Measurements from ENCODE around the gene UNC5A. TPM values are rescaled to one million over a fixed set of nuclear protein-coding genes. Genes with fewer than 3 reads are reported as not detected.

Gene UNC5A
- total RNA-seq, 1 donor from 2014 or later: 2.8 TPM

DNA sequence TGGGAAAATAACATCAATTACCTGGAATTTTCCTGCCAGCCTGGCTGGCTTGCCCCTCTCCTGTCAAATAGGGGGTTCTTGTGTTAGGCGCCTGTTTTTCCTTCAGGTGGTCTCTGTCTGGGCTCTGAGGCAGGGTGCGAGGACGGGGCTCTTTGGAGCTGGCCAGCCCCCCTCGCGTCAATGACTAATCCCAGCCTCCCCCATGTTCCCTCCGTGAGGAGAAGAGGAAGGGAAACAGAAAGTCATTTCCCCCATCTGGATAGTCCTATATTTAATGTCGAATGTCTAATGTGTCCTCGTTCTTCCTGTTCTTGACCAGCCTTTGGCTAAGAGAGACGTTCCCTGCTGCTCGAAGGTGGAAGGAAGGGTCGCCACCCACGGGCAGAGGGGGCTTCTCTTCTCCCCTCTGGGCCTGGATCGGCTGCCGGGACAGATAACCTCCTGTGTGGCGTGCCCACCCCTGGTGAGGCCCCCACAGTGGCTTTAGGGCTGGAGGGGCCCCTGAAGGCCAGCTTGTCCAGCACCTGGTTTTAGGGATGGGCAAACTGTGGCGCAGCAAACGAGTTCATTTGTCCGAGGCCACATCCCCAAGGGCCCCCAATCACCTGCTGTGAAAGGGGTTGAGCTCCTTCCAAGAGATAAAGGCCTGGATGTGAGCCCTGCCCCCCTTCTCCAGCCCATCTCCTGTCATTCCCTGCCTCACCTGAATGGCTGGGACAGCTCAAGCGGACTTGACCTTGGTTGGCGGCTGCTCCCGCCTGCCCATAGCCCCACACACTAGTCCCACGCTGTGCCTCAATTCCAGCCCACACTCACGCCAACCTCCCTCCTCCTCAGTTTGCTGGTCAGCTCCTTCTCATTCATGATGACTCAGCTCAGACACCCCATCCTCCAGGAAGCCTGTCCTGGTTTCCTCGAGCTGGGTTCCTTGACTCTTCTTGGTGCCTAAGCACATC is 35.9 kb upstream of the UNC5A start:
- H3K27ac Mint-ChIP-seq: no peak overlapping the region
- H3K36me3 Mint-ChIP-seq (ENCODE audit: insufficient read depth): no peaks in the 10 kb centered on the region
- no peak overlapping the region for H3K4me3 Mint-ChIP-seq (ENCODE audit: low read depth)
- DNase-seq (ENCODE audit: low spot score, unreplicated experiment): no peak
- H3K4me1 Mint-ChIP-seq (ENCODE audit: low read depth): no peaks in the 10 kb centered on the region
- H3K27me3 Mint-ChIP-seq: peaks cover 44% of the 10 kb centered on the region
- TF ChIP-seq, protein P1, sequence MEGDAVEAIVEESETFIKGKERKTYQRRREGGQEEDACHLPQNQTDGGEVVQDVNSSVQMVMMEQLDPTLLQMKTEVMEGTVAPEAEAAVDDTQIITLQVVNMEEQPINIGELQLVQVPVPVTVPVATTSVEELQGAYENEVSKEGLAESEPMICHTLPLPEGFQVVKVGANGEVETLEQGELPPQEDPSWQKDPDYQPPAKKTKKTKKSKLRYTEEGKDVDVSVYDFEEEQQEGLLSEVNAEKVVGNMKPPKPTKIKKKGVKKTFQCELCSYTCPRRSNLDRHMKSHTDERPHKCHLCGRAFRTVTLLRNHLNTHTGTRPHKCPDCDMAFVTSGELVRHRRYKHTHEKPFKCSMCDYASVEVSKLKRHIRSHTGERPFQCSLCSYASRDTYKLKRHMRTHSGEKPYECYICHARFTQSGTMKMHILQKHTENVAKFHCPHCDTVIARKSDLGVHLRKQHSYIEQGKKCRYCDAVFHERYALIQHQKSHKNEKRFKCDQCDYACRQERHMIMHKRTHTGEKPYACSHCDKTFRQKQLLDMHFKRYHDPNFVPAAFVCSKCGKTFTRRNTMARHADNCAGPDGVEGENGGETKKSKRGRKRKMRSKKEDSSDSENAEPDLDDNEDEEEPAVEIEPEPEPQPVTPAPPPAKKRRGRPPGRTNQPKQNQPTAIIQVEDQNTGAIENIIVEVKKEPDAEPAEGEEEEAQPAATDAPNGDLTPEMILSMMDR (IDR thresholded peaks at IDR 0.05; ENCODE audit: unreplicated experiment): no peak
- no peaks in the 10 kb centered on the region for H3K9me3 Mint-ChIP-seq (ENCODE audit: low read depth)

DNA sequence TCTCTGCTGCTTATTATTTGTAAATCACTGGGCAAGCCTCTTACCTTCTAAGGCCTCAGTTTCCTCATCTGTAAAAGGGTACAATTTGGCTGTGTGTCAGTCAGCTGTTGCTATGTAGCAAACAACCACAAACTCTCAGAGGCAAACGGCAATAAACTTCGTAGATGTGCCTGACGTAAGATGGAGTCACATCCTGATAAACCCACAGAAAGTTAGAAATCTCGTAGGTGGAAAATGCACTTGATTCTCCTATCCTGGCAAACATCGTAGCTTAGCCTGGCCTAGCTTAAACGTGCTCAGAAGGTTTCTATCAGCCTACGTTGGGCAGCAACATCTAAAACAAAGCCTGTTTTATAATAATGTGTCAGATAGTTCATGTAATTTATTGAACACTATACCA is 35.0 kb upstream of the UNC5A start:
- no peak for DNase-seq (ENCODE audit: low spot score, unreplicated experiment)
- no peak overlapping the region for H3K4me3 Mint-ChIP-seq (ENCODE audit: low read depth)
- no peaks in the 10 kb centered on the region for H3K4me1 Mint-ChIP-seq (ENCODE audit: low read depth)
- no peaks in the 10 kb centered on the region for H3K36me3 Mint-ChIP-seq (ENCODE audit: insufficient read depth)
- H3K27me3 Mint-ChIP-seq: peaks cover 51% of the 10 kb centered on the region
- no peak overlapping the region for H3K27ac Mint-ChIP-seq
- TF ChIP-seq, protein P1 (IDR thresholded peaks at IDR 0.05; ENCODE audit: unreplicated experiment): no peak
- no peaks in the 10 kb centered on the region for H3K9me3 Mint-ChIP-seq (ENCODE audit: low read depth)

DNA sequence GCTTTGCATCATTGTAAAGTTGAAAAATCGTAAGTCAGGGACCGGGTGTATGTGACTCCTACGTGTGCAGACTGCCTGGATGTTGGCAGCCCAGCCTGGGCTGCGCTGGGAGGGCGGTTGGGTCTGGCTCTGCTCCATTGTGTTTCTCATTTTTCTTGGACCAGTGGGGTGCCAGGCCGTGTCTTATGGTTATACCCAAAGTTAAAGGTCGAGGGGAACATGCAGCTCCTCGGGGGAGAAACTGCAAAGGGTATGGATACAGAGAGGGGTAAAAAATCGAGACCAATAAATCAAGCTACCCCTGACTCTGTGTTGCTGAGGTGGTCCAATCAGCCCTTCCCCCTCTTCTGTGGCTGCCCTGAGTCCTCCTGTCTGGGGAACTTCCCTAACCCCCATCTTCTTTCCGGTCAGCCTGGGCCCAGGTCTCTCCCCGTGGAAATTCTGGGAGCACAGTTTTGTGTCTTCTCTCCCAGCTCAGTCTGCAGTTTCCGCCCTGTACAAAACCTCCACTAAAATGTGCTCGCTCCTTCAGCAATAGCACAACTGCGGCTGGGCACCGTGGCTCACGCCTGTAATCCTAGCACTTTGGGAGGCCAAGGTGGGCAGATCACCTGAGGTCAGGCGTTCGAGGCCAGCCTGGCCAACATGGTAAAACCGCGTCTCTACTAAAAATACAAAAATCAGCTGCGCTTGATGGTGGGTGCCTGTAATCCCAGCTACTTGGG is 34.1 kb upstream of the UNC5A start:
- H3K27ac Mint-ChIP-seq: no peak overlapping the region
- TF ChIP-seq, protein P1 (IDR thresholded peaks at IDR 0.05; ENCODE audit: unreplicated experiment): no peak

DNA sequence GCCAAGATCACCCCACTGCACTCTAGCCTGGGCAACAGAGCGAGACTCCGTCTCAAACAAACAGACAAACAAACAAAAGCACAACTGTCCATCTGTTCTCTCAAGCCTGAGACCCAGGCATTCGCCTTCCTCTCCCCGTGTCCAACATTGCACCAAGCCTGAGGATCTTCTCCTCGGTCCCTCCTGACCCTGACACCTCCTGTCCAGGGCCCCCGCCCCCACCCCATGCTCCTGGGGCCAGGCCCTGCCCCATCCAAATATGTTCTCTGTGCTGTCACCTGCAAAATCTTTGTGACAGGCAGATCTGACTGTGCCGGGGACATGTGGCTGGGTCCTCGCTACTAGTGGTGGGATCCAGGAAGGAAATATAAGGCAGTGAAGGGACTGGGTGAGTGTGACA is 33.4 kb upstream of the UNC5A start:
- Mint-ChIP-seq H3K9me3 (ENCODE audit: low read depth) (no peaks in the 10 kb centered on the region), H3K4me3 (ENCODE audit: low read depth) (no peak overlapping the region), H3K27me3 (peaks cover 60% of the 10 kb centered on the region), H3K27ac (no peak overlapping the region), H3K4me1 (ENCODE audit: low read depth) (no peaks in the 10 kb centered on the region), H3K36me3 (ENCODE audit: insufficient read depth) (no peaks in the 10 kb centered on the region)
- TF ChIP-seq, protein P1 (IDR thresholded peaks at IDR 0.05; ENCODE audit: unreplicated experiment): no peak
- no peak for DNase-seq (ENCODE audit: low spot score, unreplicated experiment)

More for the DNA sequence above, 34.1 kb upstream of the UNC5A start:
- peaks cover 59% of the 10 kb centered on the region for H3K27me3 Mint-ChIP-seq
- H3K4me1 Mint-ChIP-seq (ENCODE audit: low read depth): no peaks in the 10 kb centered on the region
- no peak for DNase-seq (ENCODE audit: low spot score, unreplicated experiment)
- H3K4me3 Mint-ChIP-seq (ENCODE audit: low read depth): no peak overlapping the region
- no peaks in the 10 kb centered on the region for H3K36me3 Mint-ChIP-seq (ENCODE audit: insufficient read depth)
- no peaks in the 10 kb centered on the region for H3K9me3 Mint-ChIP-seq (ENCODE audit: low read depth)

DNA sequence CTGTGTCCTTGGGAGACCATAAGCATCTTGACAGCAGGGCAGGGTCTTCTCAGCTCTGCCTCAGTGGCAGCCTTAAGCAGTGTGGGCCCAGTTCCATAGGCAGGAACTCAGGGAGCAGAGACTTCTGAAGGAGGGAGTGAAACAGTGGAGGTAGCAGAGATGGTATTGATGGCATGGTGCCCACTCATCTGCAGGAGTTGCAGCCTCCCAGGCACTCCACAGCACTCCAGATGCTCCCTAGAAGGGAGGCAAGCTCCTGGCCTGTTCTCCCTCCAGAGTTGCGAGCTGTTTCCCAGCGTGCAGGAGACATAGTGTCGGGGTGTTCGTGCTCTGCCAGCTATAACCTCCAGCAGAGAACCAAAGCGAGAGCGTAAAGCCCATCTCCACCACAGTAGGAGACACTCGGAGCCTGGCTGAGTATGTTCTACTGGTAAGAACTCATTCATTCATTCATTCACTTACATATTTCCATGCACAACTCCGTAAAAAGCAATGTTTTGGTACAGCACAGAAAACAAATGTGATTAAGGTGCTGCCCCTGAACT is 31.4 kb upstream of the UNC5A start:
- Mint-ChIP-seq H3K36me3 (ENCODE audit: insufficient read depth) (no peaks in the 10 kb centered on the region), H3K4me1 (ENCODE audit: low read depth) (no peaks in the 10 kb centered on the region), H3K27me3 (peaks cover 53% of the 10 kb centered on the region), H3K27ac (no peak overlapping the region), H3K9me3 (ENCODE audit: low read depth) (no peaks in the 10 kb centered on the region), H3K4me3 (ENCODE audit: low read depth) (no peak overlapping the region)
- TF ChIP-seq, protein P1 (IDR thresholded peaks at IDR 0.05; ENCODE audit: unreplicated experiment): no peak
- DNase-seq (ENCODE audit: low spot score, unreplicated experiment): no peak

Data from progenitor cell of endocrine pancreas (in vitro differentiated cells).